T-helper 2 cell treated with Interferon-gamma antibody and Interleukin-4, amounts not matched to agents 5 μg/mL and 100 μg/mL, for 36 hours (primary cell): Measurements from ENCODE around the gene ACOT11.

Experiments
- DNase-seq: peaks from one replicate; pipeline ENCODE4 v3.0.0; 2021; ENCODE audit warnings: low spot score
- H3K27ac Mint-ChIP-seq: one replicate; pipeline ENCODE4 v1.8.0; 2021; ENCODE audit warnings: mild to moderate bottlenecking, mixed read lengths
- H3K27me3 Mint-ChIP-seq: one replicate; pipeline ENCODE4 v1.8.0; 2021; ENCODE audit warnings: low read depth, mixed read lengths
- H3K36me3 Mint-ChIP-seq: one replicate; pipeline ENCODE4 v1.8.0; 2021; ENCODE audit warnings: low read depth, mixed read lengths
- H3K4me1 Mint-ChIP-seq: one replicate; pipeline ENCODE4 v1.8.0; 2021; ENCODE audit warnings: low read depth, mixed read lengths
- H3K4me3 Mint-ChIP-seq: one replicate; pipeline ENCODE4 v1.8.0; 2022; ENCODE audit warnings: mild to moderate bottlenecking, moderate library complexity, mixed read lengths
- H3K9me3 Mint-ChIP-seq: one replicate; pipeline ENCODE4 v1.8.0; 2021; ENCODE audit warnings: mixed read lengths

The ACOT11 gene

GRCh38 chr1:54658164-54658913, 110.3 kb downstream of the ACOT11 start:
- Mint-ChIP-seq H3K4me3 (no peak overlapping the region), H3K9me3 (peaks cover 11% of the 10 kb centered on the region), H3K4me1 (no peaks in the 10 kb centered on the region), H3K36me3 (no peaks in the 10 kb centered on the region), H3K27me3 (no peaks in the 10 kb centered on the region), H3K27ac (no peak overlapping the region)
- no peak for DNase-seq
